CD1c-positive myeloid dendritic cell (primary cell): Measurements from ENCODE around the gene LUZP2.

Source experiments
- DNase-seq: peaks from one replicate; pipeline ENCODE4 v3.0.0-alpha.2; 2016; ENCODE audit errors: extremely low spot score

LUZP2 gene

GRCh38 chr11:24716403-24716802 is 219.6 kb downstream of the LUZP2 start:
- no peak for DNase-seq

- DNase-seq: no peak
Measured at GRCh38 chr11:24723231-24723630, 226.4 kb downstream of the LUZP2 start.

- no peak for DNase-seq
Measured at GRCh38 chr11:24731554-24731953, 234.7 kb downstream of the LUZP2 start.

GRCh38 chr11:24734742-24735237 is 237.9 kb downstream of the LUZP2 start:
- DNase-seq: no peak

- no peak for DNase-seq
Measured at GRCh38 chr11:24738972-24739371, 242.1 kb downstream of the LUZP2 start.

GRCh38 chr11:24739637-24740036 is 242.8 kb downstream of the LUZP2 start:
- no peak for DNase-seq

GRCh38 chr11:24747275-24748251 is 250.7 kb downstream of the LUZP2 start:
- DNase-seq: no peak

- no peak for DNase-seq
Measured at GRCh38 chr11:24748261-24748660, 251.4 kb downstream of the LUZP2 start.

GRCh38 chr11:24754406-24754805 is 257.6 kb downstream of the LUZP2 start:
- no peak for DNase-seq

- no peak for DNase-seq
Measured at GRCh38 chr11:24755260-24755839, 258.5 kb downstream of the LUZP2 start.

- no peak for DNase-seq
Measured at GRCh38 chr11:24759742-24760141, 262.9 kb downstream of the LUZP2 start.

- no peak for DNase-seq
Measured at GRCh38 chr11:24760681-24761080, 263.8 kb downstream of the LUZP2 start.

GRCh38 chr11:24762076-24762475 is 265.2 kb downstream of the LUZP2 start:
- no peak for DNase-seq

GRCh38 chr11:24767411-24767810 is 270.6 kb downstream of the LUZP2 start:
- no peak for DNase-seq

- no peak for DNase-seq
Measured at GRCh38 chr11:24773322-24773721, 276.5 kb downstream of the LUZP2 start.

GRCh38 chr11:24779791-24780190 is 282.9 kb downstream of the LUZP2 start:
- DNase-seq: no peak

- DNase-seq: no peak
Measured at GRCh38 chr11:24781288-24781687, 284.4 kb downstream of the LUZP2 start.

GRCh38 chr11:24793479-24793878 is 296.6 kb downstream of the LUZP2 start:
- DNase-seq: no peak

GRCh38 chr11:24794064-24794463 is 297.2 kb downstream of the LUZP2 start:
- no peak for DNase-seq

GRCh38 chr11:24805671-24806070 is 308.8 kb downstream of the LUZP2 start:
- no peak for DNase-seq

GRCh38 chr11:24808173-24808572 is 311.3 kb downstream of the LUZP2 start:
- DNase-seq: no peak

- DNase-seq: peak; percentile 45
Measured at GRCh38 chr11:24819006-24819405, 322.2 kb downstream of the LUZP2 start.

- no peak for DNase-seq
Measured at GRCh38 chr11:24819863-24820434, 323.1 kb downstream of the LUZP2 start.
